Caco-2 (cell line): Measurements from ENCODE around the gene ACER3. TPM values are rescaled to one million over a fixed set of nuclear protein-coding genes. Genes with fewer than 3 reads are reported as not detected.

ENCODE experiments used
- BruUV-seq: library from RNA; stranded (reverse); fragments of 400-500 nt; replicated peaks from 2 replicates; lab custom pipeline; 2021; lab: Mats Ljungman, UMichigan
- CTCF ChIA-PET: fragments of 300-600 bp; sonication (Branson Sonifier 250); formaldehyde crosslinking; loops from one replicate; lab custom pipeline; 2022; ENCODE audit warnings: antibody characterized with exemption; lab: Charles Lee
- POLR2A ChIA-PET: fragments of 300-600 bp; sonication (Branson Sonifier 250); formaldehyde crosslinking; loops from one replicate; lab custom pipeline; 2022; ENCODE audit warnings: antibody characterized with exemption; lab: Charles Lee
- DNase-seq, 2 experiments: peaks; one replicate each; pipeline versions ENCODE4 v3.0.0 to v3.0.0-alpha.2; 2020 to 2022
- H3K27me3 ChIP-seq: replicated peaks from 2 replicates; pipeline ENCODE4 v1.6.0; 2011; ENCODE audit warnings: low read length; ENCODE audit not compliant: control insufficient read depth, insufficient read depth
- H3K36me3 ChIP-seq: 2 replicates; pipeline ENCODE4 v1.5.1; 2011; ENCODE audit warnings: low read length; ENCODE audit not compliant: control insufficient read depth, insufficient read depth
- H3K4me1 ChIP-seq: fragments of 250-450 bp; sonication (Bioruptor Pico); 2 replicates; pipeline ENCODE4 v1.5.1; 2020; ENCODE audit warnings: mild to moderate bottlenecking
- H3K4me3 ChIP-seq: 2 replicates; pipeline ENCODE4 v1.5.1; 2011; ENCODE audit warnings: low read depth, mild to moderate bottlenecking, control low read depth, low read length
- H3K9me3 ChIP-seq: fragments of 250-450 bp; sonication (Bioruptor Pico); 2 replicates; pipeline ENCODE4 v1.5.1; 2020; ENCODE audit warnings: mild to moderate bottlenecking, moderate library complexity
- H3K27ac Mint-ChIP-seq: one replicate; pipeline ENCODE4 v1.8.0; 2022; ENCODE audit warnings: mixed read lengths; ENCODE audit not compliant: unreplicated experiment
- H3K27me3 Mint-ChIP-seq: one replicate; pipeline ENCODE4 v1.8.0; 2022; ENCODE audit warnings: mixed read lengths; ENCODE audit not compliant: insufficient read depth, unreplicated experiment
- H3K36me3 Mint-ChIP-seq: one replicate; pipeline ENCODE4 v1.8.0; 2022; ENCODE audit warnings: mild to moderate bottlenecking, mixed read lengths; ENCODE audit not compliant: insufficient read depth, unreplicated experiment
- H3K4me1 Mint-ChIP-seq: one replicate; pipeline ENCODE4 v1.8.0; 2022; ENCODE audit warnings: low read depth, mixed read lengths; ENCODE audit not compliant: unreplicated experiment
- H3K4me3 Mint-ChIP-seq: one replicate; pipeline ENCODE4 v1.8.0; 2022; ENCODE audit warnings: mild to moderate bottlenecking, moderate library complexity, mixed read lengths; ENCODE audit not compliant: unreplicated experiment
- H3K9me3 Mint-ChIP-seq: one replicate; pipeline ENCODE4 v1.8.0; 2022; ENCODE audit warnings: mixed read lengths; ENCODE audit not compliant: unreplicated experiment
- CTCF ChIP-seq, 2 experiments: fragments of 200-600 bp in 1 of 2; IDR thresholded peaks; 1 replicate in 1 of 2; 2 replicates in 1 of 2; pipeline versions ENCODE4 v1.5.1 to v1.8.0; 2011 to 2022; ENCODE audit warnings: antibody characterized with exemption in 1 of 2, control low read depth in 1 of 2, inconsistent platforms in 1 of 2, low read depth in 1 of 2, low read length in 1 of 2, mild to moderate bottlenecking in 1 of 2, moderate library complexity in 1 of 2; ENCODE audit not compliant: insufficient read depth in 1 of 2, severe bottlenecking in 1 of 2, unreplicated experiment in 1 of 2
- intact Hi-C: fragments of 100-400 bp; cut with micrococcal nuclease; formaldehyde crosslinking; loops from one replicate; pipeline ENCODE4 v1.10.0; 2022; ENCODE audit not compliant: unreplicated experiment
- total RNA-seq: library from RNA; stranded (reverse); gene quantifications from 2 replicates; pipeline ENCODE4 v1.2.3, GENCODE V29; 2022

The ACER3 gene
- total RNA-seq, 1 experiment from 2014 or later = 37.5 TPM

DNA sequence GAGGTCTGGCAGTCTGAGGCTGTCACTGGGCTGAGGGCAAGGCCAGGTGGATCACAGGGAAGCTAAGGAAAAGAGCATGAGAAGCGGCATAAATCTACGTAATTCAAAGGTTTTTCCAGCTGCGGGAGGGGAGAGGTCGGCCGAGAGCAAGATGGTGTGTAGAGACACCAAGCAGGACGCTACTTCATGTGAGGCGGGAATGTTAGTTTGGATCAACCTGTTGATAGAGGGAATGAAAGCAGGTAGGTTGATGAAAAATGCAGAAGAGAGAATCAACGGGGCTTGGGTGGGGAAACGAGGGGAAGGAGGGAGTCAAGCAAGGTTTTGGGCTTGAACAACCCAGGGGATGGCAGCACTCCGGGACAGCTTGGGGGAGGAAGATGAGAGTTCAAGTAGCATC lies 176.3 kb downstream of the ACER3 start:
- Histone ChIP-seq H3K4me1 (peaks cover 28% of the 10 kb centered on the region), H3K27me3 (no peaks in the 10 kb centered on the region), H3K4me3 (no peak overlapping the region), H3K36me3 (no peaks in the 10 kb centered on the region), H3K9me3 (no peaks in the 10 kb centered on the region)
- intact Hi-C loops = loop anchor here (2.0 kb wide), 1 partner anchor 116 kb away; no protein-coding TSS in a partner anchor
- Mint-ChIP-seq H3K27me3 (no peaks in the 10 kb centered on the region), H3K36me3 (peaks cover 14% of the 10 kb centered on the region), H3K27ac (peak overlapping the region; percentile 31), H3K9me3 (peaks cover 11% of the 10 kb centered on the region), H3K4me1 (peaks cover 32% of the 10 kb centered on the region), H3K4me3 (peak overlapping the region; percentile 15)
- no peak for DNase-seq
- ChIA-PET CTCF (interaction anchor here (0.5 to 4.8 kb wide), 11 partner anchors 8 to 412 kb away, joined by 3 to 47 read pairs (median 5); no protein-coding TSS in a partner anchor), POLR2A (interaction anchor here (0.6 to 1.9 kb wide), 2 partner anchors 59 to 74 kb away, joined by 3 to 4 read pairs; no protein-coding TSS in a partner anchor)
- BruUV-seq = no TSS peak
- TF ChIP-seq CTCF (IDR thresholded peaks at IDR 0.05; ENCODE audit: insufficient read depth in 1 of 2, low read depth in 1 of 2, low read length in 1 of 2, severe bottlenecking in 1 of 2, unreplicated experiment in 1 of 2) = no peak

DNA sequence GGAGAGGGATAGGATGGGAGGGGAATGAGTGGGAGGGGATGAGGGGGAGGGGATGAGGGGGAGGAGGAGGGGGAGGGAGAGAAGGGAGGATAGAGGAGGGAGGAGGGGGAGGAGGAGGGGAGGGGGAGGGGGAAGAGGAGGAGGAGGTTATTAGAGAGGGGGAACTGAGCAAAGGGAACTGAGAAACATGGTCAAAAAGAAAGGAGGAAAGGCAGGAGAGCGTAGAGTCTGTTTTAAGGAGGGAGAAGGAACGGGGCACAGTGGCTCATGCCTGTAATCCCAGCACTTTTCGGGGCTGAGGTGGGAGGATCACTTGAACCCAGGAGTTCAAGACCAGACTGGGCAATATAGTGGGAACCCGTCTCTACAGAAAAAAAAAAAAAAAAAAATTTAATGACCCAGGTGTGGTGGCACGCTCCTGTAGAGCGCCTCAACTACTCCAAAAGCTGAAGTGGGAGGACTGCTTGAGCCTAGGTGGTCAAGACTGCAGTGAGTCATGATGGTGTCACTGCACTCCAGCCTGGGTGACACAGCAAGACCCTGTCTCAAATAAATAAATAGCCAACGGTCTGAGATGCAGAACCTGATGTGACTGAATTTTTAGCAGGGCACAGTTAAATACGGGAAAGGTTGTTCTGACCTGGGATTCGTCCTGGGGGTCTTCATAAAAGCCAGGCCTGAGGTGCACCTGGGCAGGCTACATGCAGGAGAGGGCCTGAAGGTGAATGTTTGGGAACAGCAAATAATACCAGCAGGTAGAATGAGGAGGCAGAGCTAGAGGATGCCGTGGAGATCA lies 177.5 kb downstream of the ACER3 start:
- no peaks in the 10 kb centered on the region for H3K27me3 ChIP-seq
- no peak overlapping the region for H3K4me3 Mint-ChIP-seq
- POLR2A ChIA-PET = no interaction called here
- H3K27me3 Mint-ChIP-seq = no peaks in the 10 kb centered on the region
- intact Hi-C loops = no loop called here
- H3K9me3 Mint-ChIP-seq = peaks cover 11% of the 10 kb centered on the region
- CTCF ChIA-PET = interaction anchor here (1.1 to 2.6 kb wide), 2 partner anchors 75 to 304 kb away, joined by 3 to 12 read pairs; no protein-coding TSS in a partner anchor
- no peak for TF ChIP-seq CTCF (IDR thresholded peaks at IDR 0.05; ENCODE audit: insufficient read depth in 1 of 2, low read depth in 1 of 2, low read length in 1 of 2, severe bottlenecking in 1 of 2, unreplicated experiment in 1 of 2)
- peaks cover 31% of the 10 kb centered on the region for H3K4me1 ChIP-seq
- no peak overlapping the region for H3K4me3 ChIP-seq
- BruUV-seq = no TSS peak
- no peak overlapping the region for H3K27ac Mint-ChIP-seq
- DNase-seq = no peak
- H3K9me3 ChIP-seq = no peaks in the 10 kb centered on the region
- peaks cover 14% of the 10 kb centered on the region for H3K36me3 Mint-ChIP-seq
- peaks cover 32% of the 10 kb centered on the region for H3K4me1 Mint-ChIP-seq
- no peaks in the 10 kb centered on the region for H3K36me3 ChIP-seq

DNA sequence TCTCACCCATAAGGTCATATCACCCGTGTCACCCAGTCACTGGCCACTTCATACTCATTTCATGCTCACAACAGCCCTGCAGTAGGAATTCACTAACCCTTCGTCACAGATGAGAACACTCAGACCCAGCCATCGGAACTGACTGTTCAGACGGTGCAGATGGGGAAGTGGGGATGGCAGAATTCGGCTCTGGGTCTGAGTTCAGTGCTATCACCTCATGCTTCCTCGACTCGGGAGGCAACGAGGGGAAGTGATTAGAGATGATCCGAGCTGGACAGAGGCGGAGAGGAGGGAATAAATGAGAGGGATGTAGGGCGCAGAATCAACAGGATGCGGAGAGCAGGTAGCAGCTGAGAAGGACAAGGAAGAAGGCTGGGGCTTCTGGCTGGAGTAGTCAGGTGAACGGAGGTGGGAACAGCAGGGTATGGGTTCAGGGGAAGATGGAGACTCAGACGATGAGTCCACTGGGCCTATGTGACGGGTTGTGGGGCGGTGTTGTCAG lies 178.2 kb downstream of the ACER3 start:
- H3K4me3 Mint-ChIP-seq = no peak overlapping the region
- no peaks in the 10 kb centered on the region for H3K9me3 ChIP-seq
- no peaks in the 10 kb centered on the region for H3K27me3 ChIP-seq
- ChIA-PET POLR2A (no interaction called here), CTCF (interaction anchor here (1.3 kb wide), 1 partner anchor 52 kb away, joined by 6 read pairs; no protein-coding TSS in a partner anchor)
- peaks cover 14% of the 10 kb centered on the region for H3K36me3 Mint-ChIP-seq
- H3K4me1 ChIP-seq = peaks cover 33% of the 10 kb centered on the region
- no peak for TF ChIP-seq CTCF (IDR thresholded peaks at IDR 0.05; ENCODE audit: insufficient read depth in 1 of 2, low read depth in 1 of 2, low read length in 1 of 2, severe bottlenecking in 1 of 2, unreplicated experiment in 1 of 2)
- no peaks in the 10 kb centered on the region for H3K27me3 Mint-ChIP-seq
- no peak overlapping the region for H3K27ac Mint-ChIP-seq
- peaks cover 11% of the 10 kb centered on the region for H3K9me3 Mint-ChIP-seq
- intact Hi-C loops = no loop called here
- BruUV-seq = no TSS peak
- H3K4me3 ChIP-seq = no peak overlapping the region
- no peaks in the 10 kb centered on the region for H3K36me3 ChIP-seq
- DNase-seq = no peak
- H3K4me1 Mint-ChIP-seq = peaks cover 35% of the 10 kb centered on the region
